Measurements from ENCODE around the gene GALNT6.
"Not testable (repeated sequence)": the region's sequence is repeated elsewhere in the genome, so short reads cannot be mapped to it uniquely, and the experiment has no call there.

The GALNT6 gene

GRCh38 chr12:51349026-51349425, 42.2 kb downstream of the GALNT6 start:
- no peak for DNase-seq

GRCh38 chr12:51348116-51348515, 43.1 kb downstream of the GALNT6 start:
- DNase-seq: no peak

- no peak for DNase-seq
Measured at GRCh38 chr12:51346581-51346980, 44.6 kb downstream of the GALNT6 start, which contains the start of gene CELA1. Gene CELA1 (minus strand): TSS chr12:51346679. CDS start chr12:51346638, 41 bp downstream.

- no peak for DNase-seq
Measured at GRCh38 chr12:51345681-51346080, 45.5 kb downstream of the GALNT6 start.

- no peak for DNase-seq
Measured at GRCh38 chr12:51343201-51343600, 48.0 kb downstream of the GALNT6 start.

- DNase-seq: no peak
Measured at GRCh38 chr12:51342416-51342815, 48.8 kb downstream of the GALNT6 start.

GRCh38 chr12:51341251-51342007, 49.8 kb downstream of the GALNT6 start:
- peak; percentile 15 to 49 (median 25) for DNase-seq

- no peak for DNase-seq
Measured at GRCh38 chr12:51339750-51340149, 51.5 kb downstream of the GALNT6 start.

GRCh38 chr12:51337336-51337735, 53.9 kb downstream of the GALNT6 start:
- DNase-seq: not testable (repeated sequence)

GRCh38 chr12:51335931-51336330, 55.3 kb downstream of the GALNT6 start:
- DNase-seq: no peak

GRCh38 chr12:51334764-51335163, 56.4 kb downstream of the GALNT6 start:
- DNase-seq: no peak

- DNase-seq: no peak
Measured at GRCh38 chr12:51333536-51333935, 57.7 kb downstream of the GALNT6 start.

GRCh38 chr12:51330186-51330585, 61.0 kb downstream of the GALNT6 start:
- no peak for DNase-seq

GRCh38 chr12:51329742-51330141, 61.5 kb downstream of the GALNT6 start:
- no peak for DNase-seq

GRCh38 chr12:51328587-51328986, 62.6 kb downstream of the GALNT6 start:
- DNase-seq: no peak

- no peak for DNase-seq
Measured at GRCh38 chr12:51326698-51327439, 64.3 kb downstream of the GALNT6 start.

GRCh38 chr12:51324953-51325352, 66.3 kb downstream of the GALNT6 start:
- no peak for DNase-seq

GRCh38 chr12:51323966-51324895, 67.0 kb downstream of the GALNT6 start, which contains the start of gene BIN2:
Gene BIN2 (minus strand): TSS chr12:51324174. CDS start chr12:51324102, 72 bp downstream.
- peak; percentile 24 to 69 (median 52) for DNase-seq

GRCh38 chr12:51323317-51323960, 67.8 kb downstream of the GALNT6 start:
- DNase-seq: peak in 2 of 4 experiments; percentile 26 to 33

GRCh38 chr12:51322452-51322851, 68.8 kb downstream of the GALNT6 start:
- no peak for DNase-seq

GRCh38 chr12:51321882-51322281, 69.3 kb downstream of the GALNT6 start:
- DNase-seq: no peak

GRCh38 chr12:51320695-51321320, 70.4 kb downstream of the GALNT6 start:
- no peak for DNase-seq
